NCI-H2107 (cell line): Measurements from ENCODE around the gene MAK.
"Not testable (repeated sequence)": the region's sequence is repeated elsewhere in the genome, so short reads cannot be mapped to it uniquely, and the experiment has no call there.

Experiments used
- DNase-seq: peaks from one replicate; lab custom pipeline; 2025; lab: John Stamatoyannopoulos, UW

MAK gene

GRCh38 chr6:10791673-10792072, 46.7 kb downstream of the MAK start:
- no peak for DNase-seq

- no peak for DNase-seq
Observed at GRCh38 chr6:10779076-10779475, 59.3 kb downstream of the MAK start.

GRCh38 chr6:10778230-10778629, 60.1 kb downstream of the MAK start:
- DNase-seq: no peak

- no peak for DNase-seq
Observed at GRCh38 chr6:10771371-10771894, 66.9 kb downstream of the MAK start.

- DNase-seq: no peak
Observed at GRCh38 chr6:10769419-10769818, 68.9 kb downstream of the MAK start.

- no peak for DNase-seq
Observed at GRCh38 chr6:10763006-10763405, 75.3 kb downstream of the MAK start.

GRCh38 chr6:10759884-10760329, 78.4 kb downstream of the MAK start:
- DNase-seq: no peak

- no peak for DNase-seq
Observed at GRCh38 chr6:10759312-10759839, 79.0 kb downstream of the MAK start.

GRCh38 chr6:10756085-10756484, 82.3 kb downstream of the MAK start:
- no peak for DNase-seq

- DNase-seq: not testable (repeated sequence)
Observed at GRCh38 chr6:10751757-10752156, 86.6 kb downstream of the MAK start.

- DNase-seq: not testable (repeated sequence)
Observed at GRCh38 chr6:10750568-10750967, 87.8 kb downstream of the MAK start.

- DNase-seq: no peak
Observed at GRCh38 chr6:10749734-10750133, 88.6 kb downstream of the MAK start.

GRCh38 chr6:10747251-10747972, 90.9 kb downstream of the MAK start, which contains the start of gene TMEM14B:
TSS of gene TMEM14B (plus strand) at chr6:10747805. CDS start at chr6:10749246, 1,441 bp downstream.
- DNase-seq: peak; percentile 83

GRCh38 chr6:10746915-10747250, 91.5 kb downstream of the MAK start:
- peak; percentile 42 for DNase-seq

GRCh38 chr6:10745116-10745515, 93.2 kb downstream of the MAK start:
- no peak for DNase-seq

GRCh38 chr6:10743515-10743914, 94.8 kb downstream of the MAK start:
- DNase-seq: no peak

GRCh38 chr6:10742251-10742650, 96.1 kb downstream of the MAK start:
- DNase-seq: no peak

GRCh38 chr6:10741643-10742042, 96.7 kb downstream of the MAK start:
- DNase-seq: not testable (repeated sequence)

GRCh38 chr6:10740061-10740460, 98.3 kb downstream of the MAK start:
- DNase-seq: no peak

- no peak for DNase-seq
Observed at GRCh38 chr6:10736731-10737130, 101.6 kb downstream of the MAK start.

GRCh38 chr6:10733863-10734262, 104.5 kb downstream of the MAK start:
- no peak for DNase-seq

- DNase-seq: no peak
Observed at GRCh38 chr6:10733151-10733715, 105.1 kb downstream of the MAK start.

- no peak for DNase-seq
Observed at GRCh38 chr6:10730254-10730653, 108.1 kb downstream of the MAK start.
